Measurements from ENCODE around the gene SSX3. TPM values are rescaled to one million over a fixed set of nuclear protein-coding genes. Genes with fewer than 3 reads are reported as not detected.

Gene SSX3
- total RNA-seq, 1 donor from 2014 or later = not detected

DNA sequence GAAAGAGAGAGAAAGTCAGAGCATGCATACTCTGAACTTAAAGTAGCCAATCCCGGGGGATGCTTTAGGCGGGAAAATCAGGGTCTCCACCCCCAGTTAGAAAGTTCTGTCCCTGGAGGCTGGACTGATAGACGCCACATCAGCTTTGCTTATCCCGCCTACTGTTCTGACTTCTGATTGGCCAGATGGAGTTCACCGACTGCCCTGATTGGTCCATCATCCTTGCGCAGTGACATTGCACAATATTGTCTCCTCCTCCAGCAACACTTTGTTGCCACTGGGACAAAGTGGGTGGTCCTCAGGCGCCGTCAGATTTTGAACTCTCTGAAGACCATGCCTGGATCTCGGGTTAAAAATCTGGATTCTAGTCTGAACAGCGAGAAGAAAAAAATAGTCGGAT lies 50.3 kb downstream of the SSX3 start:
- Mint-ChIP-seq H3K27me3 (ENCODE audit: low read depth) (peaks cover 4% of the 10 kb centered on the region), H3K27ac (no peak overlapping the region), H3K4me1 (no peaks in the 10 kb centered on the region), H3K9me3 (peaks cover 14% of the 10 kb centered on the region), H3K4me3 (no peak overlapping the region), H3K36me3 (no peaks in the 10 kb centered on the region)
- TF ChIP-seq, protein P1, sequence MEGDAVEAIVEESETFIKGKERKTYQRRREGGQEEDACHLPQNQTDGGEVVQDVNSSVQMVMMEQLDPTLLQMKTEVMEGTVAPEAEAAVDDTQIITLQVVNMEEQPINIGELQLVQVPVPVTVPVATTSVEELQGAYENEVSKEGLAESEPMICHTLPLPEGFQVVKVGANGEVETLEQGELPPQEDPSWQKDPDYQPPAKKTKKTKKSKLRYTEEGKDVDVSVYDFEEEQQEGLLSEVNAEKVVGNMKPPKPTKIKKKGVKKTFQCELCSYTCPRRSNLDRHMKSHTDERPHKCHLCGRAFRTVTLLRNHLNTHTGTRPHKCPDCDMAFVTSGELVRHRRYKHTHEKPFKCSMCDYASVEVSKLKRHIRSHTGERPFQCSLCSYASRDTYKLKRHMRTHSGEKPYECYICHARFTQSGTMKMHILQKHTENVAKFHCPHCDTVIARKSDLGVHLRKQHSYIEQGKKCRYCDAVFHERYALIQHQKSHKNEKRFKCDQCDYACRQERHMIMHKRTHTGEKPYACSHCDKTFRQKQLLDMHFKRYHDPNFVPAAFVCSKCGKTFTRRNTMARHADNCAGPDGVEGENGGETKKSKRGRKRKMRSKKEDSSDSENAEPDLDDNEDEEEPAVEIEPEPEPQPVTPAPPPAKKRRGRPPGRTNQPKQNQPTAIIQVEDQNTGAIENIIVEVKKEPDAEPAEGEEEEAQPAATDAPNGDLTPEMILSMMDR (IDR thresholded peaks at IDR 0.05; ENCODE audit: unreplicated experiment) = no peak
- DNase-seq (ENCODE audit: low spot score in 2 of 2, unreplicated experiment in 2 of 2) = no peak

Other genes with a start within 250 kb of the SSX3 start
- not detected in 3 replicates for gene SPACA5B, start 226.1 kb downstream of the SSX3 start, total RNA-seq
- not detected in 3 replicates for gene SSX5, start 159.9 kb downstream of the SSX3 start, total RNA-seq
- not detected in 3 replicates for gene SSX1, start 101.3 kb downstream of the SSX3 start, total RNA-seq
- gene SSX4, start 26.8 kb upstream of the SSX3 start, total RNA-seq = not detected in 3 replicates
- gene SSX4B, start 55.3 kb upstream of the SSX3 start, total RNA-seq = not detected in 3 replicates
- gene SLC38A5, start 113.6 kb upstream of the SSX3 start, total RNA-seq = 9.0 to 10.1 TPM (median 9.6 TPM) in 3 replicates
- gene FTSJ1, start 119.5 kb upstream of the SSX3 start, total RNA-seq = 37.5 to 42.2 TPM (median 42.1 TPM) in 3 replicates
- gene PORCN, start 152.3 kb upstream of the SSX3 start, total RNA-seq = 9.7 to 11.0 TPM (median 10.1 TPM) in 3 replicates
- gene EBP, start 165.1 kb upstream of the SSX3 start, total RNA-seq = 48.9 to 52.2 TPM (median 50.2 TPM) in 3 replicates
- gene TBC1D25, start 183.0 kb upstream of the SSX3 start, total RNA-seq = 13.9 to 15.4 TPM (median 15.3 TPM) in 3 replicates
- gene RBM3, start 217.8 kb upstream of the SSX3 start, total RNA-seq = 208 to 215 TPM (median 209 TPM) in 3 replicates
- gene WDR13, start 240.8 kb upstream of the SSX3 start, total RNA-seq = 85.8 to 98.6 TPM (median 88.8 TPM) in 3 replicates

Measured in mesothelial cell of epicardium (in vitro differentiated cells).